ENCODE results near the gene MPRIP.

DNA sequence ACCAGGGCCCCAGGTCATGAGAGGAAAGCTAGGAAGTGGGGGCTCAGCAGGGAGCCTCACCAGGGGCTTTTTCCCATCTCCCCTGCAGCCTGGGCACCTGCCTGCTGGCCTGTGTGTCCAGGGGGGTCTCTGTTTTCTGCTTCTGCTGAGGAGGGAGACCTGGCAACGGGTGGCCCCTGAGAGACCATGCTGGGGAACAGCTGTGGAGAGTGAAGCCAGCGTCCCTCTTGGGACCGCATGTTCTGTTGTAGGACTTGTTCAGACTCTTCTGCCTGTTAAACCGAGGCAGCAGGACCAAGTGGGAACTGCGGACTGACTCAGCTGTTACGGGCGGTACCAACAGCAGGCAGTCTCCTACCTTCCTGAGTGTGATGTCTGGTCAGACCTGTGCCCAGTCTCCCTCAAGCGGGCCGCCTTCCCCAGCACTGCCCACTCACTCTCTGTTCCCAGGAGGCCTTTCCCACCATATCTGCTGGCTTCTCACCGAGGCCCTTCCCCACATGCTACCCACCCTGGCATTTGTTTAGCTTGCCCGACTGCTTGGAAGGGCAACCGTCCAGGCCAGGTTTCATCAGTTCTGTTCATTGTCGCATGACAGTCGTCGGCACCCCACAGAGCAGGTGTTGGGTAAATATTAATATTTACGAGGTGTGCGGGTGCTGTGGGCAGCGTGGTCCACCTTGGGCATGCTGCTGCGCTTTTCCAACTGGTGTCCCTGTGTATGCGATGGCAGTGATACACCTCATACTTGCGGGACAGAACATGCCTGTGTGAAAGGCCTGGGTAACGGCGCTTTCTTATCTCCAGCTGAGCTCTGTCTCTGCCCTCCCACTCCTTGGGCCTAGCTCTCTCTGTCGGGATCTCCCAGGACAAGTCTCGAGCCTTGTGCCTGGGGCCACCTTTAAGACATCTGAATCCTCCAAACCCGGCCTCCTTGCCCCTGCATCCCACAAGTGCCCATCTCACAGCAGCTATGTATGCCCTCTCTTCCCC, 69.4 kb downstream of the MPRIP start:
- TF ChIP-seq, protein P1, sequence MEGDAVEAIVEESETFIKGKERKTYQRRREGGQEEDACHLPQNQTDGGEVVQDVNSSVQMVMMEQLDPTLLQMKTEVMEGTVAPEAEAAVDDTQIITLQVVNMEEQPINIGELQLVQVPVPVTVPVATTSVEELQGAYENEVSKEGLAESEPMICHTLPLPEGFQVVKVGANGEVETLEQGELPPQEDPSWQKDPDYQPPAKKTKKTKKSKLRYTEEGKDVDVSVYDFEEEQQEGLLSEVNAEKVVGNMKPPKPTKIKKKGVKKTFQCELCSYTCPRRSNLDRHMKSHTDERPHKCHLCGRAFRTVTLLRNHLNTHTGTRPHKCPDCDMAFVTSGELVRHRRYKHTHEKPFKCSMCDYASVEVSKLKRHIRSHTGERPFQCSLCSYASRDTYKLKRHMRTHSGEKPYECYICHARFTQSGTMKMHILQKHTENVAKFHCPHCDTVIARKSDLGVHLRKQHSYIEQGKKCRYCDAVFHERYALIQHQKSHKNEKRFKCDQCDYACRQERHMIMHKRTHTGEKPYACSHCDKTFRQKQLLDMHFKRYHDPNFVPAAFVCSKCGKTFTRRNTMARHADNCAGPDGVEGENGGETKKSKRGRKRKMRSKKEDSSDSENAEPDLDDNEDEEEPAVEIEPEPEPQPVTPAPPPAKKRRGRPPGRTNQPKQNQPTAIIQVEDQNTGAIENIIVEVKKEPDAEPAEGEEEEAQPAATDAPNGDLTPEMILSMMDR (IDR thresholded peaks at IDR 0.05; ENCODE audit: extremely low read depth in 1 of 2, insufficient read depth in 1 of 2, low read depth in 1 of 2, low read length in 2 of 2), result no peak
- TF ChIP-seq JUN (IDR thresholded peaks at IDR 0.05; ENCODE audit: borderline replicate concordance, insufficient read depth, insufficient read length, low read depth), result no peak
- no peak for TF ChIP-seq POLR2A (IDR thresholded peaks at IDR 0.05; ENCODE audit: low read depth, low read length)
- no peak for TF ChIP-seq MYC (IDR thresholded peaks at IDR 0.05; ENCODE audit: low read depth, low read length)
- TF ChIP-seq MAX (IDR thresholded peaks at IDR 0.05; ENCODE audit: insufficient read depth, insufficient read length), result no peak
- TF ChIP-seq EZH2 (IDR thresholded peaks at IDR 0.05; ENCODE audit: borderline replicate concordance, low read depth, low read length, severe bottlenecking), result no peak
- TF ChIP-seq POLR2AphosphoS5 (IDR thresholded peaks at IDR 0.05; ENCODE audit: insufficient read depth, low read depth, low read length), result no peak
- no peak for TF ChIP-seq FOS (IDR thresholded peaks at IDR 0.05; ENCODE audit: borderline replicate concordance, insufficient read depth, low read length)
- no peak for TF ChIP-seq GATA2 (IDR thresholded peaks at IDR 0.05; ENCODE audit: insufficient read depth, insufficient read length, low read depth, low read length)

All from endothelial cell of umbilical vein (primary cell).